ENCODE results near the gene METTL15. TPM values are rescaled to one million over a fixed set of nuclear protein-coding genes. Genes with fewer than 3 reads are reported as not detected.
"Not testable (repeated sequence)": the region's sequence is repeated elsewhere in the genome, so short reads cannot be mapped to it uniquely, and the experiment has no call there.

Gene METTL15
- 7.4 TPM for polyA plus RNA-seq (2013, experiment 1 of 2; ENCODE audit: insufficient read length)
- 11.2 TPM for polyA plus RNA-seq (2013, experiment 2 of 2; ENCODE audit: insufficient read length)

- peak; percentile 99 for DNase-seq
These were observed at the start of gene METTL15, which contains the start of gene KIF18A for GRCh38 chr11:28107750-28108618. Gene METTL15 (plus strand): TSS chr11:28108388. CDS start chr11:28113335, 4,947 bp downstream. Gene KIF18A (minus strand): TSS chr11:28108156. CDS start chr11:28097947, 10,209 bp downstream.

GRCh38 chr11:28071305-28071704 is 36.9 kb upstream of the METTL15 start:
- DNase-seq: no peak

- peak; percentile 76 for DNase-seq
These were observed 35.9 kb upstream of the METTL15 start for GRCh38 chr11:28072321-28072720.

GRCh38 chr11:28077521-28077920 is 30.7 kb upstream of the METTL15 start:
- no peak for DNase-seq

- DNase-seq: no peak
These were observed 25.1 kb upstream of the METTL15 start for GRCh38 chr11:28083118-28083517.

GRCh38 chr11:28086569-28086968 is 21.6 kb upstream of the METTL15 start:
- peak; percentile 90 for DNase-seq

GRCh38 chr11:28087192-28087591 is 21.0 kb upstream of the METTL15 start:
- DNase-seq: not testable (repeated sequence)

GRCh38 chr11:28087693-28088092 is 20.5 kb upstream of the METTL15 start:
- peak; percentile 20 for DNase-seq

GRCh38 chr11:28089378-28089777 is 18.8 kb upstream of the METTL15 start:
- peak; percentile 22 for DNase-seq

- peak; percentile 81 for DNase-seq
These were observed 18.0 kb upstream of the METTL15 start for GRCh38 chr11:28090052-28090749.

- DNase-seq: no peak
These were observed 15.4 kb upstream of the METTL15 start for GRCh38 chr11:28092786-28093185.

- DNase-seq: no peak
These were observed 9.9 kb upstream of the METTL15 start for GRCh38 chr11:28098257-28098656.

- no peak for DNase-seq
These were observed 8.5 kb upstream of the METTL15 start for GRCh38 chr11:28099715-28100114.

GRCh38 chr11:28100665-28101064 is 7.5 kb upstream of the METTL15 start:
- DNase-seq: no peak

GRCh38 chr11:28102300-28102699 is 5.9 kb upstream of the METTL15 start:
- DNase-seq: peak; percentile 11

- no peak for DNase-seq
These were observed 3.8 kb upstream of the METTL15 start for GRCh38 chr11:28104425-28104824.

GRCh38 chr11:28104984-28105383 is 3.2 kb upstream of the METTL15 start:
- DNase-seq: no peak

- DNase-seq: no peak
These were observed 2.3 kb upstream of the METTL15 start for GRCh38 chr11:28105869-28106268.

GRCh38 chr11:28106353-28107043 is 1.7 kb upstream of the METTL15 start:
- no peak for DNase-seq

- peak; percentile 33 for DNase-seq
These were observed 918 bp upstream of the METTL15 start for GRCh38 chr11:28107191-28107749.

- DNase-seq: peak; percentile 17
These were observed 770 bp downstream of the METTL15 start for GRCh38 chr11:28108958-28109357.

GRCh38 chr11:28110108-28110820 is 2.1 kb downstream of the METTL15 start:
- peak; percentile 79 for DNase-seq
